Bronchial epithelial cell (primary cell): ENCODE data around the gene C1QTNF3. TPM values are rescaled to one million over a fixed set of nuclear protein-coding genes. Genes with fewer than 3 reads are reported as not detected.

Experiments used
- DNase-seq: peaks from one replicate; pipeline ENCODE4 v3.0.0-alpha.2; 2010; ENCODE audit warnings: low read depth
- FAIRE-seq: peaks from 2 replicates; lab custom pipeline; 2011; peaks lifted over from hg19 to GRCh38; lab: Jason Lieb, UNC
- H3K27me3 ChIP-seq: 2 replicates; pipeline ENCODE4 v1.5.1; 2011; ENCODE audit warnings: low read length; ENCODE audit not compliant: control insufficient read depth, insufficient read depth
- H3K36me3 ChIP-seq: 2 replicates; pipeline ENCODE4 v1.5.1; 2011; ENCODE audit warnings: low read length; ENCODE audit not compliant: control insufficient read depth, insufficient read depth
- H3K4me3 ChIP-seq: 2 replicates; pipeline ENCODE4 v1.5.1; 2011; ENCODE audit warnings: mild to moderate bottlenecking, low read depth, low read length, control low read depth
- CTCF ChIP-seq: IDR thresholded peaks from 2 replicates; pipeline ENCODE4 v1.5.1; 2011; ENCODE audit warnings: mild to moderate bottlenecking, moderate library complexity, low read length, control low read depth, inconsistent platforms; ENCODE audit not compliant: insufficient read depth, severe bottlenecking
- total RNA-seq: library from RNA; depleted of rRNA; stranded (reverse); fragments of >200 nt; gene quantifications from 2 replicates; pipeline ENCODE4 v1.2.1, GENCODE V29; 2014

The C1QTNF3 gene
- total RNA-seq, 1 donor from 2014 or later = 0.26 TPM

- no peak for TF ChIP-seq CTCF
- H3K36me3 ChIP-seq = no peaks in the 10 kb centered on the region
- peak; percentile 10 for DNase-seq
- no peak overlapping the region for H3K4me3 ChIP-seq
- no peak for FAIRE-seq
- H3K27me3 ChIP-seq = no peaks in the 10 kb centered on the region
Observed at GRCh38 chr5:33968211-33969005, 74.6 kb downstream of the C1QTNF3 start.

Other genes with a start within 250 kb of the C1QTNF3 start
- 0.26 TPM in 1 of 2 replicates, not detected in the other for gene ADAMTS12, start 151.2 kb downstream of the C1QTNF3 start, total RNA-seq
- gene RXFP3, start 106.8 kb downstream of the C1QTNF3 start, total RNA-seq = not detected in 2 replicates
- gene SLC45A2, start 58.5 kb downstream of the C1QTNF3 start, total RNA-seq = not detected in 2 replicates
- gene AMACR, start 35.2 kb downstream of the C1QTNF3 start, total RNA-seq = 6.3 and 6.5 TPM in 2 replicates